Jurkat, Clone E6-1 (cell line): ENCODE results near the gene ETFA.

Source experiments
- DNase-seq: peaks from one replicate; pipeline ENCODE4 v3.0.0-alpha.2; 2011; ENCODE audit warnings: low read depth, low spot score
- H3K4me3 ChIP-seq: 2 replicates; pipeline ENCODE4 v1.5.1; 2011; ENCODE audit warnings: mild to moderate bottlenecking, low read length, control low read depth, moderate library complexity

The ETFA gene

DNA sequence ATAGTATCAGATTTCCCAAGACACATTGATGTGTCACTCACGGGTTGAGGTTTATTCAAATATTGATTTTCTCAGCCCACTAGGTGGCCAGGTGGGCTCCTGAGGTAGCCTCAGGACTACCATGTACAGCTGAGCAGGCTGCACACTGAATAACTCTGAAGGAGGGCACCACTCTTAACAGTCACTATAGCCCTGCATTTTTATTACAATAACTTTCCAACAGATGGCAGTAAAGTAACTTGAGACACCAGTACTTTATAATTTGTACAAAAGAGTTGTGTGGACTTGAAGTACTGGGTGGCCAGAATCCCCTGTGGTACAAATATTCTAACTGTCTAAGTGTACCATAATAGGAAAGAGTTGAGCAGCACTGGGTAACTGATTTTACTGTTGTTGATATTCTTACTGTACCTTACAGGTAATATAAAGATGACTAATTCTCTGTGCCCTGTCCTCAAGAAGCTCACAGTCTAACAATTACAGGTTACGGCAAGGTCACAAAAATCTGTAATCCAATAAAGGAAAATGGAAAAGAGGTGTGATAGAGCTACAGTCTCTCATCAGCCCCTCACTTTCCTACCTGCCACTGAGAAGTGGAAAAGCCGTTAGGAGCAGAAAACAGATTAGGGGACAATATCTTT is 76.0 kb downstream of the ETFA start:
- DNase-seq: peak; percentile 42
- no peak overlapping the region for H3K4me3 ChIP-seq

GRCh38 chr15:76234337-76234889 is 76.9 kb downstream of the ETFA start:
- DNase-seq: no peak
- H3K4me3 ChIP-seq: no peak overlapping the region

GRCh38 chr15:76233921-76234320 is 77.3 kb downstream of the ETFA start:
- H3K4me3 ChIP-seq: no peak overlapping the region
- DNase-seq: no peak

DNA sequence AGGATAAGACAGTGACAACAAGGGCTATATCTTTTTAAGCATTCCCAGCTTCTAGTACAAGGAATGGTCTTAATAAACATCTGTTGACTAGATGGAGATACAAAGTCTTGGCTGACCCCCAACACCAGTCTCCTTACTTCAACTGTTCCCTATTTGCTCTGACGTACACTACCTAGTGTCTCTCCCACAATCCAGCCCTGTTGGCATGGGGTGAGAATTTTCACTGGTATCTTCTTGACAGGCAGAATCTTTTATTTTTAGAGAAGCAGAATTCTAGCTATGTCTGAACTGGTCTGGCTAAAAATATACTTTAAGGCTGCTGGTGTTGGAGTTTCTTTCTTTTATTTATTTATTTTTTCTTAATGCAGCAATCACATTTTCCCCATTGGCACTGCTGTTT is 82.0 kb downstream of the ETFA start:
- no peak for DNase-seq
- H3K4me3 ChIP-seq: no peak overlapping the region

- DNase-seq: no peak
- H3K4me3 ChIP-seq: no peak overlapping the region
Observed at GRCh38 chr15:76223521-76223920, 87.7 kb downstream of the ETFA start.

GRCh38 chr15:76222159-76222558 is 89.1 kb downstream of the ETFA start:
- DNase-seq: no peak
- no peak overlapping the region for H3K4me3 ChIP-seq

DNA sequence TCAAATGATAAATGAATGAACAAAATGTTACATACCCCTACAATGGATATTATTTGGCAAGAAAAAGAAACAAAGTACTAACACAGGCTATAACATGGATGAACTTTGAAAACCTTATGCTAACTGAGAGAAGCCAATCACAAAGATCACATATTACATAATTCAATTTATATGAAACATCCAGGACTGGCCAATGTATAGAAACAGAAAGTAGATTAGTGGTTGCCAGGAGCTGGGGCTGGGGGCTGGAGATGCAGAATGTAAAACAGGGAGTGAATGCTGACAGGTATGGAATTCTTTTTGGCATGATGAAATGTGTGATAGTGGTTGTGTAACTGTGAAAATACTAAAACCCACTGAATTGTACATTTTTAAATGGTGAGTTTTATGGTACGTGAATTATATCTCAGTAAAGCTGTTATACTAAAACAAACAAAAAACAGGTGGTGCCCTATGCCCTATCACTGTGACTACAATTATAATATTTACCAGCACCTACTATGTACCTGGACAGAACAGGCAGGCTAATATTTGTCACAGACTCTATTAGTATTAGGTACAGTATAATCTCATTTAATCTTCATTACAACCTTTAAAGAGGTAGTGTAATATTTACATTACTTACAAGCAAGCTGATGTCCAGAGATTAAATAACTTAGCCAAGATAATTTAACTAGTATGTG is 90.0 kb downstream of the ETFA start:
- DNase-seq: no peak
- no peak overlapping the region for H3K4me3 ChIP-seq

DNA sequence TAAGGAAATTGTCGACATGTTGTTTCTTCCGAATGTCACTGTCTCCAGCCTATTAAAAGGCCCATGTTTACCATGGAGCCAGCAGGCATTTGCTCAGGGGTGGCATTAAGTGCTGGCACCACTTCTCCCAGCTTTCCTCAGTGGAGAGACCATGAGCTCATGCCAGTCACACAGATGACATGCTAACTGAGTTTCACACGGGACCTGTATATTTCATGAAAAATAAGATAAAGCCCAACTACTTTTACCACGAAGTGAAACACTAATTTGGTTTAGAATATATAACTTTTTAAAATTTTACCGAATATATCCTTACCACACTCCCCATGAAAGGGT is 93.4 kb downstream of the ETFA start:
- H3K4me3 ChIP-seq: no peak overlapping the region
- DNase-seq: no peak

DNA sequence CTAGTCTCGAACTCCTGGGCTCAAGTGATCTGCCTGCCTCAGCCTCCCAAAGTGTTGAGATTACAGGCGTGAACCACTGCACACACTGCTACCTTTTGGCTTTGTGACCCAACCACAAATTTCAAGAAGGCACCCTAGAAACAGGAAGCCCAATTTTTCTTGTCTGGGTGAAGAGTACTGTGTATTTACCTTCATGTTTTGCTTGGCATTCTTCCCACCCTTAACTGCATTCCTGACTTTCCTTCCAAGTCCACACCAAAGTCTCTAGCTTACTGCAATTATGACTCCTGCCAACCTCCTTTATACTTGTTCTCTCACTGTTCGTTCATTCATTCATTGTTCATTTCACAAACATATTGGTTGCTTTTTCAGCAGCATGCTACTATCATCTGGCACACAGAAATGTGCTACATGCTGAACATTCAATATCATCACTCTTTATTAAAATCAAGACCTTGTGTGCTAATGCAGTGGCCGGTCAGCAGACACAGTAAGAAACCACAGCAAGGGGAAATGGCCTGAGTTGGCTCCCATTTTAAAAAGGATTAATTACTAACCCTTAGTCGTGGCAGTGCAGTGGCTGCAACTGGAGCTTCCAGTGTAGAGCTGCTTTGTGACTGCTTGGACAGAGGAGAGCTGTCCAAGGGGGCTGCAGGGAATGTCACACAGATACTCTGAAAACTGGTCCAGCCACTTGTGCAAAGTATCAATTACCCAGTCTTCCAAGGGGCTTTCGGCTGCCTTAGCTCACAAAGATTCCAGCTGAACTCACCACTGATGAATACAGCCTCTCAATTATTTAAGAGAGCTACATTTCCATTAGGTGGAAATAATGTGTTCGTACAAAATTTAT is 94.0 kb downstream of the ETFA start:
- no peak overlapping the region for H3K4me3 ChIP-seq
- no peak for DNase-seq

DNA sequence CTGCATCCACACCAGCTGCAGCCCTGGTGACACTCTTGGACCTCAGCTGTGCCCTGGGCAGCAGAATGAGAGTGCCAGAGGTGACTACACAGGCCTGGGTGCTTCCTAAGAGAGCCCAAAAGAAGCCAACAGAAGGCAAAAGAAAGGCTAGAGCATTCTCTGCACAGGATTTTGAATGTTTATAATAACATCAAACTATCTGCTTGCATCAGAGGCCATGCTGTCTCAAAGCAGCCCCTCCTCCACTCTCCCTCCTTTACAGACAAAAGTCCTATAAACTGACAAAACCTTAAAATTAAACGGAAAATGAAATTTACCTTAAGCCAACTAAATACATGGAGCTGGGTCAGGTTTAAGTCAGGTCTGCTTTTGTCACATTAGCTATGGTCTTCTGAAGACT is 95.6 kb downstream of the ETFA start:
- no peak for DNase-seq
- no peak overlapping the region for H3K4me3 ChIP-seq

GRCh38 chr15:76209942-76210341 is 101.3 kb downstream of the ETFA start:
- no peak overlapping the region for H3K4me3 ChIP-seq
- no peak for DNase-seq

DNA sequence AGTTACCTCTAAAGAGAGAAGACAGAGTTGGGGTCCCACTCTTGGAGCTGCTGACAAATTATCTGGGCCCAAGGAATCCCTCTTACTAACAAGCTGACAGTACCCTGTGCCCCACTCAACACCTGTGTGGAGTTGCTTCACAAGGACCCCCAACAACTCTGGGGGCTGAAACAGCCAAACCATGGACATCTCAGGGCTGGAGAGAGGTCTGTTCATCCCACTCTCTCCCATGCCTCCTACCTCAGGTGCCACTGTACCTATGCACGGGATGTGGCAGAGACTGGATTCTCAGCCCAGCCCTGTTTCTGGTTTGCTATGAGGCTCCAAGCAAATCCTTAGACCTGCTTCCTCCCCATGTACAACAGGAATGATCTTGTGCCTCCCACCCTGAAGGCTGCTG is 101.7 kb downstream of the ETFA start:
- no peak overlapping the region for H3K4me3 ChIP-seq
- no peak for DNase-seq

GRCh38 chr15:76208786-76209424 is 102.4 kb downstream of the ETFA start:
- no peak overlapping the region for H3K4me3 ChIP-seq
- DNase-seq: no peak

- H3K4me3 ChIP-seq: no peak overlapping the region
- DNase-seq: no peak
Observed at GRCh38 chr15:76208084-76208785, 103.0 kb downstream of the ETFA start.

- H3K4me3 ChIP-seq: no peak overlapping the region
- no peak for DNase-seq
Observed at GRCh38 chr15:76206325-76206976, 104.8 kb downstream of the ETFA start.

- no peak overlapping the region for H3K4me3 ChIP-seq
- DNase-seq: no peak
Observed at GRCh38 chr15:76204916-76205460, 106.3 kb downstream of the ETFA start.

DNA sequence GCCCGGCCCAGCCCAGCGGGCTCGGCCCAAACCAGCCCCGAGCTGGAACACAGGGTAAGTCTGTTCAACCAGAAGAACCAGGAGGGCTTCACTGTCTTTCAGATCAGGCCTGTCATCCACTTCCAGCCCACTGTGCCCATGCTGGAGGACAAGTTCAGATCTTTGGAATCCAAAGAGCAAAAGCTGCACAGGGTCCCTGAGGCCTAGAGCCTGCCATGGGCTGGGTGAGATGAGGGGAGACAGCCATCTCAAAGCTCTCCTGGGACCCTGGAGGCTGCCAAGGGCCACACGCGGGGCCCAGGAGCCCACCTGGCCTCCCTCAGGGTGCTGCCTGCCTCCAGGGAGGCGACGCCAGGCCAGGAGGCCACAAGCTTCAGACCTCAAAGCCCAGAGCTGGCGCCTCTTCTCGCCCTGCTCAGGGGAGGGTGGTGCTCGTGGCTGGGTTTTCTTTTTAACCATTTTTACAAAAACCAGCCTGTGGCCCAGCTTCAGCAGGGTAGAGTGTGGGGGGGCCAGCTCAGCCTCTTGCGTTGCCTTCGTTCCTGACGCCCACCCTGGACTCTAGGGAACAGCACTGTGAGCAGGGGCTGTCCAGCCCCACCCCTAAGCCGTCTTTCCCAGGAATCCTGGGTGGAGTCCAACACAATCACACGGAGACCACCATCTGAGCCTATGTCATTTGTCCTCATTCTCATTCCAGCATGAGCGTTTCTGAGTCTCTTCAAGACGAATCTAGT is 107.0 kb downstream of the ETFA start:
- H3K4me3 ChIP-seq: no peak overlapping the region
- DNase-seq: no peak
